VCaP (cell line): ENCODE results near the gene CD180.

Experiments
- H3K27ac ChIP-seq: fragments of 450-650 bp; 2 replicates; pipeline ENCODE4 v1.5.1; 2017
- TF ChIP-seq, protein P1 (sequence below): fragments of 450-650 bp; conservative IDR thresholded peaks from 2 replicates; pipeline ENCODE4 v1.5.1; 2017; ENCODE audit warnings: mild to moderate bottlenecking, moderate library complexity

Gene CD180

DNA sequence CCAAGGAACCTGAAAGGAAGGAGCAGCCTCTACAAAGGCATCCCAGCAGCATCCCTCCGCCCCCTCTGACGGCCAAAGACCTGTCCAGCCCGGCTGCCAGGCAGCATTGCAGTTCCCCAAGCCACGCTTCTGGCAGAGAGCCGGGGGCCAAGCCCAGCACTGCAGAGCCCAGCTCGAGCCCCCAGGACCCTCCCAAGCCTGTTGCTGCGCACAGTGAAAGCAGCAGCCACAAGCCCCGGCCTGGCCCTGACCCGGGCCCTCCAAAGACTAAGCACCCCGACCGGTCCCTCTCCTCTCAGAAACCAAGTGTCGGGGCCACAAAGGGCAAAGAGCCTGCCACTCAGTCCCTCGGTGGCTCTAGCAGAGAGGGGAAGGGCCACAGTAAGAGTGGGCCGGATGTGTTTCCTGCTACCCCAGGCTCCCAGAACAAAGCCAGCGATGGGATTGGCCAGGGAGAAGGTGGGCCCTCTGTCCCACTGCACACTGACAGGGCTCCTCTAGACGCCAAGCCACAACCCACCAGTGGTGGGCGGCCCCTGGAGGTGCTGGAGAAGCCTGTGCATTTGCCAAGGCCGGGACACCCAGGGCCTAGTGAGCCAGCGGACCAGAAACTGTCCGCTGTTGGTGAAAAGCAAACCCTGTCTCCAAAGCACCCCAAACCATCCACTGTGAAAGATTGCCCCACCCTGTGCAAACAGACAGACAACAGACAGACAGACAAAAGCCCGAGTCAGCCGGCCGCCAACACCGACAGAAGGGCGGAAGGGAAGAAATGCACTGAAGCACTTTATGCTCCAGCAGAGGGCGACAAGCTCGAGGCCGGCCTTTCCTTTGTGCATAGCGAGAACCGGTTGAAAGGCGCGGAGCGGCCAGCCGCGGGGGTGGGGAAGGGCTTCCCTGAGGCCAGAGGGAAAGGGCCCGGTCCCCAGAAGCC lies 30.8 kb downstream of the CD180 start:
- H3K27ac ChIP-seq, result no peak overlapping the region

DNA sequence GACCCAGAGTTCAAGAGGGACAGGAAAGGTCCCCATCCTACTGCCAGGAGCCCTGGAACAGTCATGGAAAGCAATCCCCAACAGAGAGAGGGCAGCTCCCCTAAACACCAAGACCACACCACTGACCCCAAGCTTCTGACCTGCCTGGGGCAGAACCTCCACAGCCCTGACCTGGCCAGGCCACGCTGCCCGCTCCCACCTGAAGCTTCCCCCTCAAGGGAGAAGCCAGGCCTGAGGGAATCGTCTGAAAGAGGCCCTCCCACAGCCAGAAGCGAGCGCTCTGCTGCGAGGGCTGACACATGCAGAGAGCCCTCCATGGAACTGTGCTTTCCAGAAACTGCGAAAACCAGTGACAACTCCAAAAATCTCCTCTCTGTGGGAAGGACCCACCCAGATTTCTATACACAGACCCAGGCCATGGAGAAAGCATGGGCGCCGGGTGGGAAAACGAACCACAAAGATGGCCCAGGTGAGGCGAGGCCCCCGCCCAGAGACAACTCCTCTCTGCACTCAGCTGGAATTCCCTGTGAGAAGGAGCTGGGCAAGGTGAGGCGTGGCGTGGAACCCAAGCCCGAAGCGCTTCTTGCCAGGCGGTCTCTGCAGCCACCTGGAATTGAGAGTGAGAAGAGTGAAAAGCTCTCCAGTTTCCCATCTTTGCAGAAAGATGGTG lies 31.6 kb downstream of the CD180 start:
- H3K27ac ChIP-seq, result no peak overlapping the region
- TF ChIP-seq, protein P1, sequence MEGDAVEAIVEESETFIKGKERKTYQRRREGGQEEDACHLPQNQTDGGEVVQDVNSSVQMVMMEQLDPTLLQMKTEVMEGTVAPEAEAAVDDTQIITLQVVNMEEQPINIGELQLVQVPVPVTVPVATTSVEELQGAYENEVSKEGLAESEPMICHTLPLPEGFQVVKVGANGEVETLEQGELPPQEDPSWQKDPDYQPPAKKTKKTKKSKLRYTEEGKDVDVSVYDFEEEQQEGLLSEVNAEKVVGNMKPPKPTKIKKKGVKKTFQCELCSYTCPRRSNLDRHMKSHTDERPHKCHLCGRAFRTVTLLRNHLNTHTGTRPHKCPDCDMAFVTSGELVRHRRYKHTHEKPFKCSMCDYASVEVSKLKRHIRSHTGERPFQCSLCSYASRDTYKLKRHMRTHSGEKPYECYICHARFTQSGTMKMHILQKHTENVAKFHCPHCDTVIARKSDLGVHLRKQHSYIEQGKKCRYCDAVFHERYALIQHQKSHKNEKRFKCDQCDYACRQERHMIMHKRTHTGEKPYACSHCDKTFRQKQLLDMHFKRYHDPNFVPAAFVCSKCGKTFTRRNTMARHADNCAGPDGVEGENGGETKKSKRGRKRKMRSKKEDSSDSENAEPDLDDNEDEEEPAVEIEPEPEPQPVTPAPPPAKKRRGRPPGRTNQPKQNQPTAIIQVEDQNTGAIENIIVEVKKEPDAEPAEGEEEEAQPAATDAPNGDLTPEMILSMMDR, result no peak

More for the DNA sequence above, 30.8 kb downstream of the CD180 start:
- TF ChIP-seq, protein P1, result peak; percentile 34

DNA sequence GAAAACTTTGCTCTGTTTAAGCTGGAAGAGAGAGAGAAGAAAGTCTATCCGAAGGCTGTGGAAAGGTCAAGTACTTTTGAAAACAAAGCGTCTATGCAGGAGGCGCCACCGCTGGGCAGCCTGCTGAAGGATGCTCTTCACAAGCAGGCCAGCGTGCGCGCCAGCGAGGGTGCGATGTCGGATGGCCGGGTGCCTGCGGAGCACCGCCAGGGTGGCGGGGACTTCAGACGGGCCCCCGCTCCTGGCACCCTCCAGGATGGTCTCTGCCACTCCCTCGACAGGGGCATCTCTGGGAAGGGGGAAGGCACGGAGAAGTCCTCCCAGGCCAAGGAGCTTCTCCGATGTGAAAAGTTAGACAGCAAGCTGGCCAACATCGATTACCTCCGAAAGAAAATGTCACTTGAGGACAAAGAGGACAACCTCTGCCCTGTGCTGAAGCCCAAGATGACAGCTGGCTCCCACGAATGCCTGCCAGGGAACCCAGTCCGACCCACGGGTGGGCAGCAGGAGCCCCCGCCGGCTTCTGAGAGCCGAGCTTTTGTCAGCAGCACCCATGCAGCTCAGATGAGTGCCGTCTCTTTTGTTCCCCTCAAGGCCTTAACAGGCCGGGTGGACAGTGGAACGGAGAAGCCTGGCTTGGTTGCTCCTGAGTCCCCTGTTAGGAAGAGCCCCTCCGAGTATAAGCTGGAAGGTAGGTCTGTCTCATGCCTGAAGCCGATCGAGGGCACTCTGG lies 32.6 kb downstream of the CD180 start:
- TF ChIP-seq, protein P1, result no peak
- H3K27ac ChIP-seq, result no peak overlapping the region

DNA sequence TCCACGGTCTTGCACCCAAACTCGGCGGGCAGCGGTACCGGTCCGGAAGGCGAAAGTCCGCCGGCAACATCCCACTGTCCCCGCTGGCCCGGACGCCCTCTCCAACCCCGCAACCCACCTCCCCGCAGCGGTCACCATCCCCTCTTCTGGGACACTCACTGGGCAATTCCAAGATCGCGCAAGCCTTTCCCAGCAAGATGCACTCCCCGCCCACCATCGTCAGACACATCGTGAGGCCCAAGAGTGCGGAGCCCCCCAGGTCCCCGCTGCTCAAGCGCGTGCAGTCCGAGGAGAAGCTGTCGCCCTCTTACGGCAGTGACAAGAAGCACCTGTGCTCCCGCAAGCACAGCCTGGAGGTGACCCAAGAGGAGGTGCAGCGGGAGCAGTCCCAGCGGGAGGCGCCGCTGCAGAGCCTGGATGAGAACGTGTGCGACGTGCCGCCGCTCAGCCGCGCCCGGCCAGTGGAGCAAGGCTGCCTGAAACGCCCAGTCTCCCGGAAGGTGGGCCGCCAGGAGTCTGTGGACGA lies 33.3 kb downstream of the CD180 start:
- TF ChIP-seq, protein P1, result no peak
- H3K27ac ChIP-seq, result no peak overlapping the region

DNA sequence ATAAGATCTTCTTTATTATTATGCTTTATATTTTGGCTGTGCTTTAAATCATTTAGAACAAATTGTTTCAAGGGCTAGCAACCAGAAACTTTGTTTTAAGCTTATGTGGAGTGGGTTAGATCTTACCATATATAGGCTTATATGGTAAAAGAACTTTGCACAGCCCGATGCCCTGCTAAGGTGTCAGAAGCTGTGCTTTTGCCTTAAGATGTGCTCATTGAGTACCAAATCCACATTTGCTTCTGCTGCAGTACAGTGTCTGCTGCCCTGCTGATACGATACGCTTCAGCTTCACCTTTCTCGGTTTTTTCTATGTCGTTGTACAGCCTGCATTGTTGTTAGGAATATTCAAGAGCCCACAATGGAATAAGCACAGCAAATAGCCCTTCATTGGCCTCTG lies 34.8 kb downstream of the CD180 start:
- TF ChIP-seq, protein P1, result no peak
- H3K27ac ChIP-seq, result no peak overlapping the region

DNA sequence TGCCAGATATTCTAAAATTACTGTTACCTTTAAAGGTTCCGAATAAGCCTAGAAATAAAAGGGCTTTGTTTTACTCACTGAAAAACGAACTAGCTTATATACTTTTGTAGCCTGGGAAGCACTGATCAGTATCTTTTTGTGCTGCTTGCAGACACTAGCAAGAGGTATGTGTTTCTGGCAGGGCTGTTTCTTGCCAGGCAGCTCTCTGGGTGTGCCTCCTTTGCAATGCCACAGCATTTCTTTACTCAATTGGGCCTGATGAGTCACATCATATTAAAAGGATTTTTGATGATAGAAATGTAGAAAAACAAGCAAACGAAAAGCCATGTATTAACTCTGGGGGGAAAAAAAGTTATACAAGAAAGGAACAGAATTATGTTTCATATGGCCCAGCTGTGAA lies 35.6 kb downstream of the CD180 start:
- TF ChIP-seq, protein P1, result no peak
- peak overlapping the region; percentile 67 for H3K27ac ChIP-seq

DNA sequence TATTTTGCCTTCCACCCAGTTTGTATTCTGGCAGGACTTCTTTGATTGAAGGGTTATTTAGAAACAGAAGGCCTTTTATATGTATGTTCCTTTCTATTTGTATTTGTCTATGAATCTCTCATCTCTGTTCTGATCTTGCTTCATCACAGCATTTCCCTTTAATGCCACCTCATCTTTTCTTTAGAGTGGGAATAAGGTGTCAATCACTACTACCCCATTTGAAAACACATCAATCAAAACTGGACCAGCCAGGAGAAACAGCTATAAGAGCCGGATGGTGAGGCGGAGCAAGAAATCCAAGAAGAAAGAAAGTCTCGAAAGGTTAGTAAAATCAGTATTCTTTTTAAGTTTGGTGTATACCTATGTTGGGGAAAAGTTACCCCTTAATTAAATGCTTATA lies 36.3 kb downstream of the CD180 start:
- H3K27ac ChIP-seq, result peak overlapping the region; percentile 67
- TF ChIP-seq, protein P1, result no peak
